ENCODE data around the gene CASP3. TPM values are rescaled to one million over a fixed set of nuclear protein-coding genes. Genes with fewer than 3 reads are reported as not detected.

The CASP3 gene
- total RNA-seq, 1 donor from 2014 or later = 31.5 TPM

DNA sequence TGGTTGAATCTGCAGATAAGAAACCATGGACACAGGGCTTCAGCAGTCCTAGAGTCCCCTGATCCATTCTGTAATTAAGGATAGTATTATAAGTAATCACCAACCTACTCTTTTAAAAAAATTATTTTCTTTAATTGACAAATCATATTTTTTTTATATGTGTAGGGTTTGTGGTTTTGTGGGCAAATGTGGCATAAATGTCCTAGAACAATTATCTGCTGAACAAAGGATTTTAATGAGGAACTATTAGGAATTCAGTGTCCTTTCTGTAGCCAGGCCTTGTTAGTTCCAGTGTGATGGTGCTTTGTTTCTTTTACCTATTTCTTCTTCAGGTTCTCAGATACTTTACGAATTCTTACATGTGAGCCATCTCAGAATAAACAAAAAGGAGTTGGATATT is 32.7 kb upstream of the CASP3 start:
- TF ChIP-seq, protein P1, sequence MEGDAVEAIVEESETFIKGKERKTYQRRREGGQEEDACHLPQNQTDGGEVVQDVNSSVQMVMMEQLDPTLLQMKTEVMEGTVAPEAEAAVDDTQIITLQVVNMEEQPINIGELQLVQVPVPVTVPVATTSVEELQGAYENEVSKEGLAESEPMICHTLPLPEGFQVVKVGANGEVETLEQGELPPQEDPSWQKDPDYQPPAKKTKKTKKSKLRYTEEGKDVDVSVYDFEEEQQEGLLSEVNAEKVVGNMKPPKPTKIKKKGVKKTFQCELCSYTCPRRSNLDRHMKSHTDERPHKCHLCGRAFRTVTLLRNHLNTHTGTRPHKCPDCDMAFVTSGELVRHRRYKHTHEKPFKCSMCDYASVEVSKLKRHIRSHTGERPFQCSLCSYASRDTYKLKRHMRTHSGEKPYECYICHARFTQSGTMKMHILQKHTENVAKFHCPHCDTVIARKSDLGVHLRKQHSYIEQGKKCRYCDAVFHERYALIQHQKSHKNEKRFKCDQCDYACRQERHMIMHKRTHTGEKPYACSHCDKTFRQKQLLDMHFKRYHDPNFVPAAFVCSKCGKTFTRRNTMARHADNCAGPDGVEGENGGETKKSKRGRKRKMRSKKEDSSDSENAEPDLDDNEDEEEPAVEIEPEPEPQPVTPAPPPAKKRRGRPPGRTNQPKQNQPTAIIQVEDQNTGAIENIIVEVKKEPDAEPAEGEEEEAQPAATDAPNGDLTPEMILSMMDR (IDR thresholded peaks at IDR 0.05) = no peak
- H3K9me3 Mint-ChIP-seq (ENCODE audit: low read depth) = no peaks in the 10 kb centered on the region
- no peak for DNase-seq (ENCODE audit: low spot score)
- no peak overlapping the region for H3K4me3 Mint-ChIP-seq (ENCODE audit: unreplicated experiment)
- peaks cover 6% of the 10 kb centered on the region for H3K36me3 Mint-ChIP-seq (ENCODE audit: low read depth)
- no peaks in the 10 kb centered on the region for H3K27me3 Mint-ChIP-seq (ENCODE audit: low read depth)
- peaks cover 2% of the 10 kb centered on the region for H3K4me1 Mint-ChIP-seq (ENCODE audit: low read depth)
- no peak overlapping the region for H3K27ac Mint-ChIP-seq (ENCODE audit: unreplicated experiment)

DNA sequence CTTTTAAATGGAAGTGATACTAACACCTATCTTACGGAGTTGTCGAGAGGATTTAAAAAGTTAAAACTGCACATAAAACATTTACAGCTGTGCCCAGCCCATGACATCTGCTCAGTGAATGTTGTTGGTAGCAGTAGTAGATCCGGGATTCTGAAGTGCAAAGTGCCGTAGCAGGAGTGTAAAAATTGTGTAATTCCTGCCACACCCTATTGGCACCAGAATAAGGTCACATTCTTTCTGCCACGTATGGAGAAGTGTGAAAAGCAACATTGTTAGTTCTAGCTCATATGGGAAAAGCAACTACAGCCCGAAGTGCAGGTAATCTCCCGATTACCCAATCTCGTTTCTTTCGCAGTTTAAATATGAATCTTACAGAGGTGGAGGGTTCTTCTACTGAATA is 31.5 kb upstream of the CASP3 start:
- no peak overlapping the region for H3K27ac Mint-ChIP-seq (ENCODE audit: unreplicated experiment)
- TF ChIP-seq, protein P1 (IDR thresholded peaks at IDR 0.05) = no peak
- no peak for DNase-seq (ENCODE audit: low spot score)
- peaks cover 2% of the 10 kb centered on the region for H3K4me1 Mint-ChIP-seq (ENCODE audit: low read depth)
- H3K9me3 Mint-ChIP-seq (ENCODE audit: low read depth) = no peaks in the 10 kb centered on the region
- H3K4me3 Mint-ChIP-seq (ENCODE audit: unreplicated experiment) = no peak overlapping the region
- H3K27me3 Mint-ChIP-seq (ENCODE audit: low read depth) = no peaks in the 10 kb centered on the region
- H3K36me3 Mint-ChIP-seq (ENCODE audit: low read depth) = peaks cover 6% of the 10 kb centered on the region

DNA sequence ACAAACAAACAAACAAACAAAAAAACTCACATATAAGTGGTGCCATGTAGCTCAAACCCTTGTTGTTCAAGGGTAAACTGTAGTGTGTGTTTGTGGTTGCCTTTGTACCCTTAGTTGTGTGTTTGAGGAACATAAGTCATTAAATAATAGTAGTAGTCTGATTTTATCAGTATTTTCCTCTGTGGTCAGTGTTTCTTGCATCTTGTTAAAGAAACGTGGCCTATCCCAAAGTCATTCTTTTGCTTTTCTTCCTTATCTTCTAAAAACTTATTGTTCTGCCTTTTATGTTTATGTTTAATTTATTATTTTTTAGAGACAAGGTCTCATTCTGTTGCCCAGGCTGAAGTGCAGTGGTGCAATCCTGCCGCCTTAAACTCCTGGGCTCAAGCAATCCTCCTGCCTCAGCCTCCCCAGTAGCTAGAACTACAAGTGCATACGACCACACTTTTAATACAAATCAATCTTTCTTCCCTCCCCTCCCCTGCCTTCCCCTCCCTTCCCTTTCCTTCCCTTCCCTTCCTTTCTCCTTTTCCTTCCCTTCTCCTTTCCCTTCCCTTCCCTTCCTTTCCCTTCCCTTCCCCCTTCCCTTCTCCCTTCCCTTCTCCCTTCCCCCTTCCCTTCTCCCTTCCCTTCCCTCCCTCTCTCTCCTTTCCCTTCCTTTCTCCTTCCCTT is 26.7 kb upstream of the CASP3 start:
- Mint-ChIP-seq H3K4me3 (ENCODE audit: unreplicated experiment) (no peak overlapping the region), H3K36me3 (ENCODE audit: low read depth) (peaks cover 16% of the 10 kb centered on the region), H3K4me1 (ENCODE audit: low read depth) (peaks cover 2% of the 10 kb centered on the region), H3K9me3 (ENCODE audit: low read depth) (no peaks in the 10 kb centered on the region), H3K27me3 (ENCODE audit: low read depth) (no peaks in the 10 kb centered on the region), H3K27ac (ENCODE audit: unreplicated experiment) (no peak overlapping the region)
- no peak for DNase-seq (ENCODE audit: low spot score)
- TF ChIP-seq, protein P1 (IDR thresholded peaks at IDR 0.05) = no peak

DNA sequence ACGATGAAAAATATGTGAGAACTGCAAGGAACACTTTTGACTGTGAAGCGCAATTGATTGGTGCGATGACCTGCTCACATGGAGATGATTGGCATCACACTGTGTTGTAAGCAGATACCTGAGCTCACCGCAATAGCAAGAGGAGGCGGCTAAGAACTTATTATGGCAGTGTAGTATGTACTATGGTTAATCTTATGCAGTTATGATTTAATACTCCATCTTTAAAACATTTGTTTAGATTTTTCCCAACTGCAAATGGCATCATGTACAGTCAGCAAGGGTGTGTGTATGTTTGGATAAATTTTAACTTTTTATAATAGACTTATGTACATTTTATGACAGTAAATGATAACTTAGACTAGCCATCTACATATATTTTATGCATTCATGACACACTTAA is 25.8 kb upstream of the CASP3 start:
- Mint-ChIP-seq H3K27me3 (ENCODE audit: low read depth) (no peaks in the 10 kb centered on the region), H3K36me3 (ENCODE audit: low read depth) (peaks cover 16% of the 10 kb centered on the region), H3K4me3 (ENCODE audit: unreplicated experiment) (no peak overlapping the region), H3K4me1 (ENCODE audit: low read depth) (no peaks in the 10 kb centered on the region), H3K27ac (ENCODE audit: unreplicated experiment) (no peak overlapping the region), H3K9me3 (ENCODE audit: low read depth) (no peaks in the 10 kb centered on the region)
- TF ChIP-seq, protein P1 (IDR thresholded peaks at IDR 0.05) = no peak
- no peak for DNase-seq (ENCODE audit: low spot score)

DNA sequence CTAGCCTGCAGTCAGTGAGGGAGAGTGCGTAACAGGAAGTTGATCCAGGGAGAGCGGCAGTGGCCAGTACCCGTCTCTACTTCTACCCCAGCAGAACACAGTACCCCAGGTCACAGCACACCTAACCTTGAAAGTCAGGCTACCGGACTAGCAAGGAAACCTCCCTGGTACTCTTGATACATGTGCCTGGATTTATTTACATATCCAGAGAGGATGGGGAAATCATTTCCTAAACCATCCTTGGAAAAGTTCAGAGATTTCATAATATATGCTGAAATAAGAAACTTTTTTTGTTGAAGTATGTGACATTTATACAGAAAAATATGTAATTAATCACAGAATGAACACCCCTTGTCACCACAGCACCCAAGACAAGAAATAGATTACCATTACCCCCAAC is 24.8 kb upstream of the CASP3 start:
- DNase-seq (ENCODE audit: low spot score) = no peak
- no peak overlapping the region for H3K27ac Mint-ChIP-seq (ENCODE audit: unreplicated experiment)
- no peaks in the 10 kb centered on the region for H3K27me3 Mint-ChIP-seq (ENCODE audit: low read depth)
- peaks cover 17% of the 10 kb centered on the region for H3K36me3 Mint-ChIP-seq (ENCODE audit: low read depth)
- no peaks in the 10 kb centered on the region for H3K4me1 Mint-ChIP-seq (ENCODE audit: low read depth)
- no peak overlapping the region for H3K4me3 Mint-ChIP-seq (ENCODE audit: unreplicated experiment)
- H3K9me3 Mint-ChIP-seq (ENCODE audit: low read depth) = no peaks in the 10 kb centered on the region
- TF ChIP-seq, protein P1 (IDR thresholded peaks at IDR 0.05) = no peak
